ENCODE data around the gene SESN1.

SESN1 gene

GRCh38 chr6:109024368-109024767 lies 70.3 kb downstream of the SESN1 start:
- no peak for DNase-seq

- DNase-seq = no peak
Measured at GRCh38 chr6:109023356-109023925, 71.2 kb downstream of the SESN1 start.

GRCh38 chr6:109021870-109022269 lies 72.8 kb downstream of the SESN1 start:
- DNase-seq = no peak

- DNase-seq = no peak
Measured at GRCh38 chr6:109019911-109020310, 74.7 kb downstream of the SESN1 start.

- DNase-seq = no peak
Measured at GRCh38 chr6:109015176-109015575, 79.5 kb downstream of the SESN1 start.

GRCh38 chr6:109014606-109015005 lies 80.0 kb downstream of the SESN1 start:
- no peak for DNase-seq

- peak; percentile 32 to 68 for DNase-seq
Measured at GRCh38 chr6:109013656-109014305, 80.9 kb downstream of the SESN1 start.

GRCh38 chr6:109010705-109011102 lies 83.9 kb downstream of the SESN1 start:
- DNase-seq = no peak

- no peak for DNase-seq
Measured at GRCh38 chr6:109009962-109010704, 84.5 kb downstream of the SESN1 start.

- peak; percentile 63 to 72 for DNase-seq
Measured at GRCh38 chr6:109009236-109009961, 85.2 kb downstream of the SESN1 start.

- peak; percentile 24 to 64 for DNase-seq
Measured at GRCh38 chr6:109008537-109009235, 86.0 kb downstream of the SESN1 start.

- no peak for DNase-seq
Measured at GRCh38 chr6:109008054-109008453, 86.6 kb downstream of the SESN1 start.

GRCh38 chr6:109007521-109007920 lies 87.1 kb downstream of the SESN1 start:
- no peak for DNase-seq

- no peak for DNase-seq
Measured at GRCh38 chr6:109006818-109007217, 87.8 kb downstream of the SESN1 start.

- no peak for DNase-seq
Measured at GRCh38 chr6:109002882-109003281, 91.8 kb downstream of the SESN1 start.

GRCh38 chr6:109002051-109002697 lies 92.5 kb downstream of the SESN1 start:
- no peak for DNase-seq

GRCh38 chr6:109001291-109001894 lies 93.3 kb downstream of the SESN1 start:
- DNase-seq = no peak

- no peak for DNase-seq
Measured at GRCh38 chr6:109000289-109000688, 94.4 kb downstream of the SESN1 start.

GRCh38 chr6:108999428-108999827 lies 95.2 kb downstream of the SESN1 start:
- DNase-seq = no peak

- DNase-seq = no peak
Measured at GRCh38 chr6:108998485-108998884, 96.2 kb downstream of the SESN1 start.

- no peak for DNase-seq
Measured at GRCh38 chr6:108996208-108996607, 98.4 kb downstream of the SESN1 start.

- no peak for DNase-seq
Measured at GRCh38 chr6:108995296-108995695, 99.3 kb downstream of the SESN1 start.

Measured in Kasumi-1 (cell line).